ENCODE results near the gene GOLGA2.

DNA sequence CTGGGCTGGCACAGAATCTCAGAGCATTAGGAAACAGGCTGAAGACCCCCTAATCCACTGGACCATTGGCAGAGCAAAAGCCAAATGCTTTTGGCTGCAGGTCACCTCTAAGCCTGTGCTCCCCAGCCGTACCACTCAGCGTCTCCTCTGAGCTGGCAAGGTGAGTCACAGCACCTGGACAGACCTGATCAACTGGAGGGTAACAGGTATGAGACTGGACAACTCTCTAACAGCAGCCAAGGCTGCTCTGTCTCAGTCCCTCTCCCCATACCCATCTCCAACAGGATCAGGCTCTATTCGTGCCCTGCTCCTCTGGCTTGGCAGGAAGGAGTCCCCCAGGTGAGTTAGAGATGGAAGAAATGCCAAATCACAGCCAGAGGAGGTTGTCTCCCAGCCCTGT, 4.7 kb downstream of the GOLGA2 start:
- no peak for TF ChIP-seq EZH2 (IDR thresholded peaks at IDR 0.05; ENCODE audit: borderline replicate concordance, insufficient read depth, low read depth, low read length, poor library complexity, severe bottlenecking)
- TF ChIP-seq, protein P1, sequence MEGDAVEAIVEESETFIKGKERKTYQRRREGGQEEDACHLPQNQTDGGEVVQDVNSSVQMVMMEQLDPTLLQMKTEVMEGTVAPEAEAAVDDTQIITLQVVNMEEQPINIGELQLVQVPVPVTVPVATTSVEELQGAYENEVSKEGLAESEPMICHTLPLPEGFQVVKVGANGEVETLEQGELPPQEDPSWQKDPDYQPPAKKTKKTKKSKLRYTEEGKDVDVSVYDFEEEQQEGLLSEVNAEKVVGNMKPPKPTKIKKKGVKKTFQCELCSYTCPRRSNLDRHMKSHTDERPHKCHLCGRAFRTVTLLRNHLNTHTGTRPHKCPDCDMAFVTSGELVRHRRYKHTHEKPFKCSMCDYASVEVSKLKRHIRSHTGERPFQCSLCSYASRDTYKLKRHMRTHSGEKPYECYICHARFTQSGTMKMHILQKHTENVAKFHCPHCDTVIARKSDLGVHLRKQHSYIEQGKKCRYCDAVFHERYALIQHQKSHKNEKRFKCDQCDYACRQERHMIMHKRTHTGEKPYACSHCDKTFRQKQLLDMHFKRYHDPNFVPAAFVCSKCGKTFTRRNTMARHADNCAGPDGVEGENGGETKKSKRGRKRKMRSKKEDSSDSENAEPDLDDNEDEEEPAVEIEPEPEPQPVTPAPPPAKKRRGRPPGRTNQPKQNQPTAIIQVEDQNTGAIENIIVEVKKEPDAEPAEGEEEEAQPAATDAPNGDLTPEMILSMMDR (IDR thresholded peaks at IDR 0.05): no peak
